MM.1S (cell line): ENCODE measurements around the gene PLEKHA7.

Experiments
- CTCF ChIP-seq: fragments of 300-600 bp; sonication (generic); IDR thresholded peaks from 2 replicates; pipeline ENCODE4 v1.5.1; 2016; ENCODE audit warnings: antibody characterized with exemption, low read length, mixed read lengths
- EZH2 ChIP-seq: fragments of 300-600 bp; sonication (generic); optimal IDR thresholded peaks from 2 replicates; pipeline ENCODE3; 2017; ENCODE audit warnings: low read depth, mild to moderate bottlenecking, antibody characterized with exemption, low read length, mixed read lengths
- EZH2phosphoT487 ChIP-seq: fragments of 300-600 bp; sonication (generic); IDR thresholded peaks from 2 replicates; pipeline ENCODE4 v1.6.1; 2018; ENCODE audit warnings: antibody characterized with exemption, low read length

- TF ChIP-seq CTCF = no peak
- no peak for TF ChIP-seq EZH2phosphoT487
- TF ChIP-seq EZH2 = no peak
Measured at GRCh38 chr11:16750417-16750816, 263.8 kb downstream of the PLEKHA7 start.
